ENCODE measurements around the gene GNG11. TPM values are rescaled to one million over a fixed set of nuclear protein-coding genes. Genes with fewer than 3 reads are reported as not detected.

The GNG11 gene
- total RNA-seq, 6 experiments from 2014 or later = 26.0 to 31.4 (median 28.1) TPM

GRCh38 chr7:93944673-93945072 is 23.1 kb downstream of the GNG11 start:
- H3K4me1 Mint-ChIP-seq (ENCODE audit: low read depth) = peaks cover 28% of the 10 kb centered on the region
- H3K27ac Mint-ChIP-seq = no peak overlapping the region
- H3K36me3 Mint-ChIP-seq (ENCODE audit: low read depth) = no peaks in the 10 kb centered on the region
- H3K4me3 Mint-ChIP-seq = no peak overlapping the region
- no peak for DNase-seq
- H3K9me3 Mint-ChIP-seq = no peaks in the 10 kb centered on the region
- TF ChIP-seq CTCF (IDR thresholded peaks at IDR 0.05) = no peak
- H3K27me3 Mint-ChIP-seq (ENCODE audit: insufficient read depth) = no peaks in the 10 kb centered on the region

DNA sequence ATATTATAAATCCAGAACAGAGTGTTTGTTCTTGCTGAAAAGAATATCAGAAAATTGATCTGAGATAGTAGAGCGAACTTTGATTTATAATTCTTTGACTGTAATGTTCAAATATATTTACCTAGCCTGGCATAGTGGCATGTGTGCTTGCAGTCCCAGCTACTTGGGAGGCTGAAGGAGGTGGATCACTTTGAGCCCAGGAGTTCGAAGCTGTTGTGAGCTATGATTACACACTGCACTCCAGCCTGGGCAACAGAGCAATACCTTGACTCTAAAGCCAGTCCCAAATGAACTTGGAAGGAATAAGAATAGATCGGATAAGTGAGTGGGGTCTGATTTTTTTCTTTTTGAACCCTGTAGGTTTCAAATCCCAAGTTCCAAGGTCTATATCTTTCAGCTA is 23.5 kb downstream of the GNG11 start:
- Mint-ChIP-seq H3K27ac (no peak overlapping the region), H3K9me3 (no peaks in the 10 kb centered on the region), H3K27me3 (ENCODE audit: insufficient read depth) (no peaks in the 10 kb centered on the region), H3K4me3 (no peak overlapping the region), H3K36me3 (ENCODE audit: low read depth) (no peaks in the 10 kb centered on the region), H3K4me1 (ENCODE audit: low read depth) (peaks cover 25% of the 10 kb centered on the region)
- TF ChIP-seq CTCF (IDR thresholded peaks at IDR 0.05) = no peak
- DNase-seq = no peak

GRCh38 chr7:93945756-93946535 is 24.4 kb downstream of the GNG11 start:
- Mint-ChIP-seq H3K4me3 (no peak overlapping the region), H3K4me1 (ENCODE audit: low read depth) (peaks cover 16% of the 10 kb centered on the region), H3K36me3 (ENCODE audit: low read depth) (no peaks in the 10 kb centered on the region), H3K9me3 (no peaks in the 10 kb centered on the region), H3K27ac (no peak overlapping the region), H3K27me3 (ENCODE audit: insufficient read depth) (no peaks in the 10 kb centered on the region)
- no peak for DNase-seq
- TF ChIP-seq CTCF (IDR thresholded peaks at IDR 0.05) = no peak

- Mint-ChIP-seq H3K9me3 (no peaks in the 10 kb centered on the region), H3K27me3 (ENCODE audit: insufficient read depth) (no peaks in the 10 kb centered on the region), H3K27ac (no peak overlapping the region), H3K36me3 (ENCODE audit: low read depth) (no peaks in the 10 kb centered on the region), H3K4me1 (ENCODE audit: low read depth) (peaks cover 4% of the 10 kb centered on the region; the same call in 1 of the 2 replicates), H3K4me3 (no peak overlapping the region)
- DNase-seq = peak; percentile 40
- TF ChIP-seq CTCF (IDR thresholded peaks at IDR 0.05) = no peak
Observed at GRCh38 chr7:93948106-93948505, 26.6 kb downstream of the GNG11 start.

DNA sequence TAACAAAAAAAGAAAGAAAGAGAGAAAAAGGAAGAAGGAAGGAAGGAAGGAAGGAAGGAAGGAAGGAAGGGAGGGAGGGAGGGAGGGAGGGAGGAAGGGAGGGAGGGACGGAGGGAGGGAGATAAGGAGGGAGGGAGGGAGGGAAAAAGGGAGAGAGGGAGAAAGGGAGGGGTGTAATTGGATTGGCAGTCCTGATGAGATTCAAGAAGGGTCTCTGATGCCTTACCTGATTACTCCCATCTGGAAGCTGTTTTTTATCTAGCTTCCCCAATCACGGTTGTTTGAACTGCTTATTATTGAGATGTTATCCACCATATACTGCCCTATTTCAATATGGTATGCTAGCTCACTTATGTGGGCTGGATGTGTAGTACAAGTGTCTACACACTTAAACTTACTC is 27.3 kb downstream of the GNG11 start:
- no peak for TF ChIP-seq CTCF (IDR thresholded peaks at IDR 0.05)
- Mint-ChIP-seq H3K4me1 (ENCODE audit: low read depth) (no peaks in the 10 kb centered on the region; the same call in 1 of the 2 replicates), H3K9me3 (no peaks in the 10 kb centered on the region), H3K27me3 (ENCODE audit: insufficient read depth) (no peaks in the 10 kb centered on the region), H3K36me3 (ENCODE audit: low read depth) (no peaks in the 10 kb centered on the region), H3K4me3 (no peak overlapping the region; the same call in 1 of the 2 replicates), H3K27ac (peak overlapping the region; percentile 58; the same call in 1 of the 2 replicates)
- DNase-seq = no peak
